Activated naive CD4-positive, alpha-beta T cell treated with Interleukin-2 at 50 U/mL for 16 hours (primary cell): ENCODE data around the gene QPCT.

Experiments
- DNase-seq: peaks from one replicate; pipeline ENCODE4 v3.0.0-alpha.2; 2020

QPCT gene

DNA sequence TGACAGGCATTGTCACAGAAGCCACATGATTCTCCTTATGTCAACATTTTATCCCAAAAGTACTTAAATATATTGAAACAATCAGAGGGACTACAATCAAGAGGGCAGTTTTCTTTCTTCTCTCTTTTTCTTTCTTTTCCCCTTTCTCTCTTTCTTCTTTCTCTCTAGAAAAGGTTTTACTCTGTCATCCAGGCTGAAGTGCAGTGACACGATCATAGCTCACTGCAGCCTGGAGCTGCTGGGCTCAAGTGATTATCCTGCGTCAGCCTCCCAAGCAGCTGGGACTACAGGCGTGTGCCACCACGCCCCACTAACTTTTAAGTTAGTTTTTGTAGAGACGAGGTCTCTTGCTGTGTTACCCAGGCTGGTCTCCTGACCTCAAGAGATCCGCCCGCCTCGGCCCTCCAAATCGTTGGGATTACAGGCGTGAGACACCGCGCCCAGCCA is 18.8 kb upstream of the QPCT start:
- no peak for DNase-seq

- DNase-seq = no peak
These were observed 18.1 kb upstream of the QPCT start for GRCh38 chr2:37326285-37326684.

DNA sequence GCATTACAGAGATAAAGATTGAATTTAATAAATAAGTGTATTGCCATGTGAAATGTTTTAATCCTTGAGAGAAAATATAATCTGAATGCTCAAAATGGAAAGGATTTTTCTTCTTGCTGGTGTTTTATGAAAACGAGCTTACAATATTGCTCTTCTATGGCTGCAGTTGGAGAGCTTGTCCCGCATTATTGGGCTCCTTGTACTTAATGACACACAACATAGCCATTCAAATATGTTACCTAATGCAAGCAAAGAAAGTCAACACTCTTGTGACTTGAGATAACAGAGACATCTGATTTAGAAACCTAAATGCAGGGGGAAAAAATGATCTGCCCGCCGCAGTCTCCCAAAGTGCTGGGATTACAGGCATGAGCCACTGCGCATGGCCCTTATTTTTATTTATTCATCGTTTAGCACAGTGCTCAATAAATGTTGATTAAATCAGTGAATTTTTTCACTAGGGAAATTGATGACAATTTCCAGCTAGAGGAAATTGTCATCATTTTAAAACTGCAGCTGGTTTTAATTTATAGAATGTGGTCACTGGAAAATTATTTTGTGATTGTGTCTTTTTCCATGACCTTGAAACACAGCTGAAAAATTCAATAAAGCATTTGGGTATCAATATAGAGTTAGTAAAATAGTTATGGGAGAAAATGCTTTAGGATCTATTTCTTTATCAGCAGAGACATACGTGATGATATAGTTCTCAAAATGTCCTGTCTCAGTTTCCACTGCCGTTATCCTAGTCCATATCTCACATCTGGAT is 17.4 kb upstream of the QPCT start:
- DNase-seq = no peak

- no peak for DNase-seq
These were observed 13.7 kb upstream of the QPCT start for GRCh38 chr2:37330681-37331080.

DNA sequence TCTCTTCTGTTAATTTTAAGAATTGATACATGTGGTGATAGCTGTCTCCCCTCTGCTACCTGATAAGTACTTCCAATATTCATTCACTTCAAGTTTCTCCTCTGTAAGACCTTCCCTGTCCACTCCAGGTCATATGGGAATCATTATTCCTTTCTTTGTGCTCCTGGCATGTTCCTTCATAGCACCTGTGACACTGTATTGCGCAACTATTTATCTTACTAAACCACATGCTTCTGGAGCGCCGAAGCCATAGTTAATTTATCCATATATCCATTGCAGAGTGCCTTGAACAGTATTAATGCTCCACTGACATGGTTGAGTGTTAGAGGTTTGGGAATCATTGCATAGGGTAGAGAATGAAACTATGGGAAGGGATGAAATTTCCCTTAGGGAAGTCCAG is 11.9 kb upstream of the QPCT start:
- no peak for DNase-seq

GRCh38 chr2:37333256-37333655 is 11.2 kb upstream of the QPCT start:
- no peak for DNase-seq

DNA sequence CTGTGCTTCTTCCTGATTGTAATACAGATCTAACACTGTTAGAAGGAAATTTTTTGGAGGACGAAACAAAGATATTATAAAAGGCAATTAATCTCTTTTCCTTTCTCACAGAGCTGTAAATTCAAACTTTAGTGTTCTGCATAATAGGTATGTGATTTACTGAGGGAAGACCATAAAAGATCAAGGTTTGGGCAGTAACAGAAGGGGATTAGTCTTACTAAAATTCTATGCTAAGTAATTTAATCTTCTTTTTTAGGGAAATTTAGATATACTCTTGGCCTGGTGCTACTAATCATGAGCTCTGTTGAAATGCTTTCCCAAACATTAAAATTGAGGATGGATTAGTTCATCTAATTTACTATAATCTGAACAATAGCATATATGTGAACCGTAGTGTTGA is 8.8 kb upstream of the QPCT start:
- DNase-seq = no peak

DNA sequence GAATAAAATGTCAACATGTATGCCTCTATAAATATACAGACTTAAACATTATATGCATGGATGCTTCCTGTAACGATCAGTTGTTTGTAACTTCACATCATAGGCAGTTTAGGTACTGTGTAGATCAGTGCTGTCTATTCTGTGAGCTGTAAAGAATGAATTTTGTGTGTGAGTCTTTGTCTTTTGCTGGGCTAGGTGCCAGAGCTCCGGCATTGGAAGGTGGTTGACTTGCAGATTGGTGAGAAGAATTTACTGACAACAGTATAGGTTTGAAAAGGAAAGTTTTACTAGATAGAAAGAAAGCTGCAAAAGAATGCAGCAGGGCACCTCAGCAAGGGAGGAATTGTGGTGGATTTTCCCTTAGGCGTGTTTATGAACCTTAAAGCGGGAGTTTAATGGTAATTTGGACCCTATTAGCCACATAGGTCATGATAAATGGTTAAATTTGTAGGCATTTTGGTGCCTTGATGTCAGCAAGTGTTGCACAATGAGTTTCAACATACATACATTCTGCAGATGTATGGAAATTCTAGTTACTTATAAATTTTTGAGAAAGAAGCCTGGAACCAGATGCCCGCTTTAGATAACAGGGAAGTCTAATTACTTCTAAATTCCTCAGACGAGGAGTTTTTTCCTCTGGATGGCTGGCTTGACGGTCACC is 6.7 kb upstream of the QPCT start:
- DNase-seq = no peak

- DNase-seq = no peak
These were observed 5.5 kb upstream of the QPCT start for GRCh38 chr2:37338933-37339332.

- no peak for DNase-seq
These were observed 3.8 kb upstream of the QPCT start for GRCh38 chr2:37340637-37341036.

- DNase-seq = no peak
These were observed 1.7 kb upstream of the QPCT start for GRCh38 chr2:37342591-37343220.

GRCh38 chr2:37343537-37344434 is 644 bp upstream of the QPCT start:
- DNase-seq = no peak

DNA sequence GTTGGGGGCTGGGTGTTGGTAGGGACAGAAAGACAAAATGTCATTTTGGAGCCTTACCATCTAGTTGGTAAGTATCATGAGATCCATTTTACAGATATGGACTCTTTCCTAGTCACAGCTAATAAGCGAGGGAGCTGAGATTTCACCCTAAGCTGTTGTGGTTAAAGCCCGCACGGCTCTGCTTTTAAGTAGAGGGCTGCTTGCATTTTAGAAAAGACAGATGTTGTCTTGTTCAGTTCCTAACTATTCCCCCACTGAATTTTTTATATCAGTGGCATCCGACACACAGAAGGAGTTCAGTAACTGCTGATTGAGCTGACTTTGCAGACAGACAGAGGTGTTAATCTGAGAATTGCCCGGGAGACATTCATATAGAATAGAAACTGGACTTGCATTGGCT is 3.7 kb downstream of the QPCT start:
- DNase-seq = no peak

DNA sequence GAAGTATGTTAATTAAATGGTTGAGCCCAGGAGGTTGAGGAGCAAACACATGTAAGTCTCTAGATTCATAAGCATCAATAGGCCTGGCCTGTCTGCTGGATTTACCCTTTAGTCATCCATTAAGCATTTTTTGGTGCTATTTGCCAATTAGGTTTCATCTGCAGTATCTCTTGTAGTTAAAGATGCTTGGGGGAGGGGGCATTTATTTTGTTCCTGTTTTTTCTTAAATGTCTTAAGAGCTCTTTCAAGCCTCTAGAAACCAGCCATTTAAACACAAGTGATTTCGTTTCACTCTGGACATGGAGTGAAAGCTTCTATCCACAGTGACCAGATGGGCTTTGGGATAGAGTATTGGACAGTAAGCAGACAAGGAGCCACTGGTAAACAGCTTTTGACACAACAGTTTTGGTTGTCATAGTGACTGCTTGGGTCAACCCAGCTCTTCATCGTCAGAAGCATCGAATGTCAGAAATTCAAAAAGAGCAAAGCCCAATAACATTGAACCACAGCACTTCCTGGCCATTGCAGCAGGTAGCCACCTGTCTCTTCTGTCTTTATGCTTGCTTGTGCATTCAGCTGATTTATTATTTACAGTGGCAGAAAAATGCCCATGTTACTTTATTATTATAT is 4.9 kb downstream of the QPCT start:
- DNase-seq = no peak

- no peak for DNase-seq
These were observed 5.6 kb downstream of the QPCT start for GRCh38 chr2:37350034-37350433.

DNA sequence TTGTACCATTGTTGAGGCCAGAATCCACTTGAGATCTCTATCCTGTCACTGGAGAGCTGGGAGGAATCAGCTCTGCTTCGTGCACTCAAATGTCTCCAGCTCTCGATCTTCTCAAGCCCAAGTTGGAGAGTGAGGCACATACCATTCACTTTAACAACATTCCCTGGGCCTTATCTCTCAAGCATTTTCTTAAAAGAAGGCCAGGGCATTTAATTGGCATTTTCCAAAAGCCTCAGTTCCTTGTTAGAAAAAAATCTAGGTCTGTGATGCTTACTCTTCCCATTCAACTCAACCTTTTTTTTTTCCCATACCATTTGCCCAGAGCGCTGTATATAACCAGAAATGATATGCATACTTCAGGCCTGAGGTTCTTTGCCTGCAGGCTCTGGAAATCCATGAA is 10.1 kb downstream of the QPCT start:
- DNase-seq = no peak

DNA sequence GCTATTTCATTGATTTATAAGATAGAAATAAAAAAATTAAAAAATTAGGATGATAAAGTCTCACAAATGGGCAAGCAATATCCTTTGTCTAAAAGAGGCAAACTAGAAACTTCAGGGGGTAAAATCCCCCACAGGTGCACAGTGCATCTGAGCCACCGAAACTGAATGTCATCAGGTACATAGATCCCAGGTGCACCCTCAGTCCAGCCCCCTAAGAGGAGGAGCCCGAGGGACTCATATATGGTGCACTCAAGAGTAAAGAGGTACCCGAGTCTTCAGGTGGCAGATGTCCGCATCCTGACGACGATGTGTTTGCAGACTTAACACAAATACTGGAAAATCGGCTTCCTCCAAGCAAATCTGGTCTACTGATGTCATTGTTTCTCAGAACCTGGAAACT is 11.3 kb downstream of the QPCT start:
- DNase-seq = no peak

- DNase-seq = no peak
These were observed 11.9 kb downstream of the QPCT start for GRCh38 chr2:37356299-37356698.

DNA sequence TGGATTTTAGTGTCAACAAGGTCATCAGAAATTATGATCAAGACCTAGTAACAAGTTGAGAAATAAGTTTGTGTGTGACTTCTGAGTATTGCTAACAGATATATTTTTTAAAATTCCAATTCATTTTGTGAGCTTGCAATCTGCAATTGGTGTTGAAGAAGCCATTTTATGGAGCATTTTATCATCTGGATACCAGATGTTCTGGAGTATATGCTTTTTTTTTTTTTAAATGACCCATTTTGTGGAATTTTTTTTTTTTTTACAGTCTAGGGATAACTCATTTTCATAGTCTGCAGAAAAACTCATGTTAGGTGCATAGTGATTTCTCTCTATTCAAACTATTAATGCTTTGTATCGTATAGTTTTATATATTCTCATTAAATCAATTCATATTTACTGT is 12.6 kb downstream of the QPCT start:
- DNase-seq = no peak

DNA sequence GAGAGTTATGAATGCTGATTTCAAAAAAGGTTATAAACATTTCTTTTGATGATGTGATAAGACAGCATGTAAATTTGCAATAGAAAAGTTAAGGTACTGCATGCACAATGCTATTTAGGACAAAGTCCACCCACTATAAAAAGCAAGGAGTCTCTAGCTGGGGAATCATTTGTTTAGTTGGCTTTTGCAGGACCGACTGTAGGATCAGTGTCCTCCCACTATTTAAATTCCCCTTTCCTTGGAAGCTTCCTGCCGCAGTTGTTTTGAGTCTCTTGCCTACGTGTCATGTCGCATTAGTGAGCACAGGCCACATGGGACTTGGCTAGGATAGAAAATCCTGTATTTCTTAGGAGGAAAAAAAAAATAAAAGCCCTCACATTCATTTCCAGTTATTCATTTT is 13.1 kb downstream of the QPCT start:
- DNase-seq = no peak

GRCh38 chr2:37358466-37358865 is 14.0 kb downstream of the QPCT start:
- no peak for DNase-seq

DNA sequence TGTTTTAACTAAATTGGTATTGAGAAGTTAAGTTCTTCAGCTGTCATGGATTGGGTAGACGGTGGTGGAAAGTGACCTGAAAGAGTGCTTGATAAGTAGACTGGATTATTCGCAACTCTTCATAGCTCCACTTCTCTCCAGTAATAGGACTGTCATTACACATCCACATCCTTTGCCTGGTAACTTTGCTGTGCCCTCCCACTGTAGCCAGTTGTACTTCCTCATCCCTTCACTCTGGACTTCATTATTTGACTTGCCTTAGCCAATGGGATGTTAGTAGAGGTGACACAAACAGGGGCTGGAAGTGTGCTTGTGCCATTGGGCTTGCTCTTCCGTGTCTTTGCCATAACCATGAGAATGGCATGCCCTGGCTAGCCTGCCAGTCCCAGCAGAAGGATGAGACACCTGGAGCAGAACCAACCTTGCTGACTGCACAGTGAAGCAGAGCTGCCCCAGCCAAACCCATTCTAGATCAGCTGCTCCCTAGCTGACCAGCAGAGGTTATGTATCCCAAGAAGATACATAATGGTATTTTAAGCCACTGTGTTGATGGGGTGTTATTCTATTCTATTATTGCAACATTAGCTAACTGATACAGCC is 16.9 kb downstream of the QPCT start:
- no peak for DNase-seq
